GM10266 (cell line): ENCODE results near the gene TBC1D9.

Source experiments
- DNase-seq: peaks from one replicate; pipeline ENCODE4 v3.0.0; 2012; ENCODE audit errors: extremely low spot score
- CTCF ChIP-seq: IDR thresholded peaks from 2 replicates; pipeline ENCODE4 v1.5.1; 2012; ENCODE audit warnings: mild to moderate bottlenecking, low read depth; ENCODE audit not compliant: control insufficient read depth, insufficient read depth; ENCODE audit errors: missing control alignments

Gene TBC1D9

GRCh38 chr4:140630246-140630645 lies 125.9 kb downstream of the TBC1D9 start:
- DNase-seq = no peak
- no peak for TF ChIP-seq CTCF

- no peak for DNase-seq
Measured at GRCh38 chr4:140628016-140628415, 128.2 kb downstream of the TBC1D9 start.

GRCh38 chr4:140626661-140627376 lies 129.4 kb downstream of the TBC1D9 start:
- no peak for TF ChIP-seq CTCF
- DNase-seq = no peak

More at GRCh38 chr4:140628016-140628415, 128.2 kb downstream of the TBC1D9 start:
- no peak for TF ChIP-seq CTCF

GRCh38 chr4:140622333-140622958 lies 133.7 kb downstream of the TBC1D9 start:
- TF ChIP-seq CTCF = no peak
- no peak for DNase-seq

GRCh38 chr4:140621161-140621560 lies 135.0 kb downstream of the TBC1D9 start:
- DNase-seq = no peak
- no peak for TF ChIP-seq CTCF

- DNase-seq = no peak
- no peak for TF ChIP-seq CTCF
Measured at GRCh38 chr4:140617499-140618248, 138.5 kb downstream of the TBC1D9 start.
